Pancreas (tissue), 10 donors: ENCODE measurements around the gene GCC1. TPM values are rescaled to one million over a fixed set of nuclear protein-coding genes. Genes with fewer than 3 reads are reported as not detected.

Experiments
- ATAC-seq, 4 donors: fragments of 200-7000 bp; cut with Tn5 transposase; one replicate each; pipeline versions ENCODE4 v1.8.0 to v1.9.1; 2020; ENCODE audit warnings: mild to moderate bottlenecking in 4 of 4, moderate library complexity in 4 of 4
- DNase-seq, 6 donors: peaks; one replicate each; pipeline ENCODE4 v3.0.0-alpha.2; 2020
- FAIRE-seq: peaks from 2 replicates; lab custom pipeline; 2012; peaks lifted over from hg19 to GRCh38; lab: Jason Lieb, UNC
- H3K27ac ChIP-seq, 4 donors: fragments of 200-600 bp; sonication (generic); 1 replicate in 3 of 4; 2 replicates in 1 of 4; pipeline versions ENCODE4 v1.5.0 to v1.8.0; 2020
- H3K27me3 ChIP-seq, 4 donors: fragments of 200-600 bp; one replicate each; pipeline ENCODE4 v1.8.0; 2021
- H3K36me3 ChIP-seq, 3 donors: fragments of 200-600 bp; sonication (generic) in 1 of 3; one replicate each; pipeline versions ENCODE4 v1.5.0 to v1.8.0; 2020 to 2021
- H3K4me1 ChIP-seq, 3 donors: fragments of 200-600 bp; one replicate each; pipeline ENCODE4 v1.8.0; 2021
- H3K4me3 ChIP-seq, 4 donors: fragments of 200-600 bp; sonication (generic) in 2 of 4; one replicate each; pipeline versions ENCODE4 v1.5.0 to v1.8.0; 2020 to 2021
- H3K9me3 ChIP-seq, 4 donors: fragments of 200-600 bp; one replicate each; pipeline ENCODE4 v1.8.0; 2021
- whole genome bisulfite sequencing, 2 donors: extraction: QIAGEN DNeasy Blood & Tissue Kit; methylation state at CpG; one replicate each; pipeline ENCODE4 v1.1.7; 2013; 5-methylcytosine and 5-hydroxymethylcytosine counted together
- intact Hi-C, 3 donors: fragments of 100-400 bp; cut with DNase I; formaldehyde crosslinking; loops; one replicate each; pipeline versions ENCODE4 v1.11.1 to v1.14.2; 2022
- polyA plus RNA-seq, 2 donors: library from polyadenylated mRNA; stranded (reverse); fragments of 200-250 nt; gene quantifications; one replicate each; pipeline ENCODE4 v1.2.3, GENCODE V29; 2013
- total RNA-seq, 6 donors: library from RNA; stranded (reverse); fragmentation: NEBNext Ultra II Directional in 4 of 6; extraction: Animal tissue kit (Norgen Biotek cat#: 25700) in 4 of 6; gene quantifications; one replicate each; pipeline versions ENCODE4 v1.2.1 to v1.2.4, GENCODE V29; 2021 to 2023
- TF ChIP-seq, protein P1 (sequence below), 4 donors: fragments of 200-600 bp; sonication (generic) in 3 of 4; IDR thresholded peaks; one replicate each; pipeline versions ENCODE4 v1.5.0 to v1.8.0; 2021; ENCODE audit warnings: antibody characterized with exemption in 4 of 4
- donor health status: healthy with polysubstance abuse.
- donor health status: DM: no; HTN: no; CAD: no; lungs with moderate emphysema.
- donor health status: DM: no; HTN: no; CAD: no.
- donor health status: control.
- donor health status: control.
- donor health status: Bipolar disorder and iron deficiency.
- donor health status: DM: yes; HTN: yes; CAD: no.
- donor health status: DM: no; HTN: no; CAD: no.
- donor health status: DM: no; HTN: no; CAD: no.
- donor health status: DM: yes; HTN: yes; CAD: no.

Gene GCC1
- total and polyA plus RNA-seq, 8 donors: 4.3 to 12.2 (median 6.7) TPM

DNA sequence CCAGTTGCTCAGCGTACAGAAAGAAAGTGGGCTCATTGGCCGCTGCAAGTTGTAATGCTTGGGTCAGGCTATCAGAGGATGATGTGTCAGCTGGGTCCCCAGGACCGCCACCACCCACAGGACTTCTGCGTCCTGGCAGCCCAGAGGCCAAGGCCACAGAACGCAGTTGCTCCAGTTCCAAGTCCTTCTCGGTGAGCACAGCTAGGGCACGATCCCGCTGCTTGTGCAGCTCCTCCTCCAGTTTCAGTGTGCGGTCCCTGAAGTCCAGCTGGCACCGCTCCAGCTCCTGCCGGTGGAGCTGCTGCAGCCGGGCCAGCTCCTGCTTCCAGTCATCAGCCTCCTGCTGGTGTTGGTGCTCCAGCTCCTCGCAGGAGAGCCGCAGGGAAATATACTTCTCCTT lies 3.0 kb downstream of the GCC1 start:
- Histone ChIP-seq H3K9me3 (no peaks in the 10 kb centered on the region), H3K36me3 (peaks cover 0 to 9% (median 9%) of the 10 kb centered on the region in 3 donors), H3K27me3 (no peaks in the 10 kb centered on the region), H3K27ac (no peak overlapping the region), H3K4me1 (peaks cover 11 to 22% (median 15%) of the 10 kb centered on the region in 3 donors), H3K4me3 (peak overlapping the region in 1 of 4 donors; percentile 9)
- TF ChIP-seq, protein P1, sequence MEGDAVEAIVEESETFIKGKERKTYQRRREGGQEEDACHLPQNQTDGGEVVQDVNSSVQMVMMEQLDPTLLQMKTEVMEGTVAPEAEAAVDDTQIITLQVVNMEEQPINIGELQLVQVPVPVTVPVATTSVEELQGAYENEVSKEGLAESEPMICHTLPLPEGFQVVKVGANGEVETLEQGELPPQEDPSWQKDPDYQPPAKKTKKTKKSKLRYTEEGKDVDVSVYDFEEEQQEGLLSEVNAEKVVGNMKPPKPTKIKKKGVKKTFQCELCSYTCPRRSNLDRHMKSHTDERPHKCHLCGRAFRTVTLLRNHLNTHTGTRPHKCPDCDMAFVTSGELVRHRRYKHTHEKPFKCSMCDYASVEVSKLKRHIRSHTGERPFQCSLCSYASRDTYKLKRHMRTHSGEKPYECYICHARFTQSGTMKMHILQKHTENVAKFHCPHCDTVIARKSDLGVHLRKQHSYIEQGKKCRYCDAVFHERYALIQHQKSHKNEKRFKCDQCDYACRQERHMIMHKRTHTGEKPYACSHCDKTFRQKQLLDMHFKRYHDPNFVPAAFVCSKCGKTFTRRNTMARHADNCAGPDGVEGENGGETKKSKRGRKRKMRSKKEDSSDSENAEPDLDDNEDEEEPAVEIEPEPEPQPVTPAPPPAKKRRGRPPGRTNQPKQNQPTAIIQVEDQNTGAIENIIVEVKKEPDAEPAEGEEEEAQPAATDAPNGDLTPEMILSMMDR (IDR thresholded peaks at IDR 0.05): no peak
- FAIRE-seq (no peak), DNase-seq (peak; percentile 38 to 89 (median 62)), ATAC-seq (no peak)
- intact Hi-C loops: no loop called here
- WGBS, 2 donors: 37 to 41% methylated on average over 14 of the region's 14 CpGs

DNA sequence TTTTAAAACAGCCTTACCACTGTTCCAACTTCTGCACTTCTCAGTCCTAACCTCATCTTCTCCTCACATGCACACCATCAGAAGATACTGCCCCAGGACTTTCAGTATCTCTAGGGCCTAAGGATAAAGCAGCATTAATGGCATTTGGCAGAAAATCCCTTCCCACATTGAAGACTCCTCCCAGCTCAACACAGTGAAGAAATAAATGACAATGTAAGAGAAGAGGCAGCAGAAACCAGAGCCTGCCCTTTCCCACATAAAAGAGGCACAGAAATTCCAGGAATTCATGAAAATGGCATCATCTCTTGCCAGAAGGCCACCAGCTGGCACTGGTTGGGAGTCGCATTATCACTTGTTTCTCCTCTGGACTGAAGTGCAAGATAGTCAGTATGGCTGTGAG lies 3.7 kb downstream of the GCC1 start:
- Histone ChIP-seq H3K27me3 (no peaks in the 10 kb centered on the region), H3K27ac (no peak overlapping the region), H3K9me3 (no peaks in the 10 kb centered on the region), H3K4me1 (peaks cover 11 to 17% (median 15%) of the 10 kb centered on the region in 3 donors), H3K4me3 (no peak overlapping the region), H3K36me3 (peaks cover 0 to 9% (median 9%) of the 10 kb centered on the region in 3 donors)
- intact Hi-C loops: no loop called here
- TF ChIP-seq, protein P1 (IDR thresholded peaks at IDR 0.05): no peak
- ATAC-seq (no peak), FAIRE-seq (no peak), DNase-seq (no peak)
- WGBS, 2 donors: 88 to 90% methylated on average over 1 of the region's 1 CpG

GRCh38 chr7:127580612-127581011 lies 4.8 kb downstream of the GCC1 start:
- no peaks in the 10 kb centered on the region for H3K27me3 ChIP-seq
- no peak for ATAC-seq
- DNase-seq: no peak
- intact Hi-C loops: no loop called here
- TF ChIP-seq, protein P1 (IDR thresholded peaks at IDR 0.05): no peak
- H3K36me3 ChIP-seq: peaks cover 0 to 9% (median 9%) of the 10 kb centered on the region in 3 donors
- no peak for FAIRE-seq
- no peak overlapping the region for H3K4me3 ChIP-seq
- no peaks in the 10 kb centered on the region for H3K9me3 ChIP-seq
- H3K27ac ChIP-seq: no peak overlapping the region
- H3K4me1 ChIP-seq: peaks cover 10 to 17% (median 11%) of the 10 kb centered on the region in 3 donors

GRCh38 chr7:127578711-127579275 lies 6.6 kb downstream of the GCC1 start:
- Histone ChIP-seq H3K9me3 (no peaks in the 10 kb centered on the region), H3K4me3 (no peak overlapping the region), H3K27ac (no peak overlapping the region), H3K27me3 (no peaks in the 10 kb centered on the region), H3K4me1 (peaks cover 8 to 16% (median 8%) of the 10 kb centered on the region in 3 donors), H3K36me3 (peaks cover 0 to 9% (median 9%) of the 10 kb centered on the region in 3 donors)
- 84 to 86% methylated on average over 4 of the region's 4 CpGs for WGBS, 2 donors
- DNase-seq (no peak), ATAC-seq (no peak), FAIRE-seq (no peak)
- intact Hi-C loops: no loop called here
- TF ChIP-seq, protein P1 (IDR thresholded peaks at IDR 0.05): no peak

DNA sequence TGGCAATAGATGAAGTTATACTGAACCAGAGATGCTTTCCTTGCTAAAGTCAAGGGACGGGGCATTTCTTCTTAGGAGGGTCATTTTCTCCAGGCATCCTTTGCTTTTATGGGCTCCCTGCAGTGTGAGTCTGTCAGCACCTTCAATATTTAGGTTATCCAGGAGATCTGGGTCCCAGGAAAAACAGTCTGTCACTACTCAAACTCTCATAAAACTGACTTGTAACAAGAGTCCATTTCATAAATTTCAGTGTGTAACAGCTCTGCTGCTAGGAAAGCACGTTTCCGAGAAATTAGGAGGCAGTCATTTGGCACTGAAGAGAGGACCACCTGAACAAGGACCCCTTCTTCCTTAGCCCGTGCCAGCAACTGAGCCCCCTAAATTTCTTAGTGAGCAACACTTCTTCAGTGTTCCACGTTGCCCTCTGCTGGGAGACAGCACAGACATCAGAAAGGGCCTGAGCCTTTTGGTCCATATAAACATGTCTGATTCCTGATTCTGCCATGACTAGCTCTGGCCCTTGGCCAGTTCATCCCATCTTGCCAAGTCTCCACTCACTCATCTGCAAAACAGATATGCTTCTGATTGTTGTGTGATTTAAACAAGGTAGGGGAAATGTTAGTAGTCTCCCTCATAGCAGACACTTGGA lies 7.2 kb downstream of the GCC1 start:
- Histone ChIP-seq H3K4me3 (no peak overlapping the region), H3K4me1 (peaks cover 2 to 9% (median 4%) of the 10 kb centered on the region in 3 donors), H3K27me3 (no peaks in the 10 kb centered on the region), H3K9me3 (no peaks in the 10 kb centered on the region), H3K27ac (no peak overlapping the region), H3K36me3 (peaks cover 0 to 9% (median 9%) of the 10 kb centered on the region in 3 donors)
- 85 to 86% methylated on average over 5 of the region's 5 CpGs for WGBS, 2 donors
- intact Hi-C loops: no loop called here
- ATAC-seq: peak in 1 of 4 donors; percentile 17
- TF ChIP-seq, protein P1 (IDR thresholded peaks at IDR 0.05): no peak
- peak in 1 of 6 donors; percentile 18 for DNase-seq
- FAIRE-seq: no peak
